GM12892 (cell line): ENCODE results near the gene HINT3.

Experiments used
- DNase-seq: peaks from one replicate; pipeline ENCODE4 v3.0.0; 2011; ENCODE audit not compliant: insufficient read length
- FAIRE-seq: peaks from 2 replicates; lab custom pipeline; 2011; peaks lifted over from hg19 to GRCh38; lab: Jason Lieb, UNC
- POLR2A ChIP-seq: IDR thresholded peaks from 2 replicates; pipeline ENCODE4 v1.6.1; 2011; ENCODE audit warnings: low read depth, low read length, control low read depth
- POLR2AphosphoS5 ChIP-seq: IDR thresholded peaks from 2 replicates; pipeline ENCODE4 v1.6.1; 2011; ENCODE audit warnings: low read depth, low read length, control low read depth
- TAF1 ChIP-seq: IDR thresholded peaks from 2 replicates; pipeline ENCODE4 v1.6.1; 2011; ENCODE audit warnings: low read depth, mild to moderate bottlenecking, control low read depth, low read length, borderline replicate concordance

Gene HINT3

DNA sequence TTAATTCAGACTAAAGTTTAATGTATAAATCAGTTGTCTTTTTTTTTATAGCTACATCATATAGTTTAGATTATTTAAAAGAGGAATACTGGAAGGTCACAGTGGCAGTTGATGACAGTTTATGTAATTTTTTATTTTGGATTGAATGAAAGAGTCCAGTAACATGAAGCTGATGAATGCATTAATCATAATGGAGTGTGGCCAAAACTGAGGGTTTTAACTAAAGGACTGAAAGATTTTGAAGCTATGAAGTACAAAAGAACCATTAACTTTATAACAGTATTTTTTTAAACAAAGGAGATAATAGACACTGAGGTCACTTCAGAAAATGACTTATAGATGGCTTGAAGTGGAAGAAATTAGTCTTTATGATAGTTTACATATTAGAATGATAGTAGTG lies 71.0 kb downstream of the HINT3 start:
- TF ChIP-seq TAF1 = no peak
- no peak for TF ChIP-seq POLR2A
- TF ChIP-seq POLR2AphosphoS5 = no peak
- FAIRE-seq (no peak), DNase-seq (no peak)
